Forelimb muscle (tissue), 1 donor: ENCODE data around the gene MLF2. TPM values are rescaled to one million over a fixed set of nuclear protein-coding genes. Genes with fewer than 3 reads are reported as not detected.
"Not testable (repeated sequence)": the region's sequence is repeated elsewhere in the genome, so short reads cannot be mapped to it uniquely, and the experiment has no call there.

Experiments used
- DNase-seq: peaks from one replicate; pipeline ENCODE4 v3.0.0-alpha.2; 2013; ENCODE audit warnings: low read depth
- polyA plus RNA-seq: library from polyadenylated mRNA; unstranded; fragments of 120-200 nt; gene quantifications from one replicate; pipeline ENCODE4 v1.2.1, GENCODE V29; 2013; ENCODE audit not compliant: insufficient read length

The MLF2 gene
- polyA plus RNA-seq, 1 donor = 130 TPM

DNA sequence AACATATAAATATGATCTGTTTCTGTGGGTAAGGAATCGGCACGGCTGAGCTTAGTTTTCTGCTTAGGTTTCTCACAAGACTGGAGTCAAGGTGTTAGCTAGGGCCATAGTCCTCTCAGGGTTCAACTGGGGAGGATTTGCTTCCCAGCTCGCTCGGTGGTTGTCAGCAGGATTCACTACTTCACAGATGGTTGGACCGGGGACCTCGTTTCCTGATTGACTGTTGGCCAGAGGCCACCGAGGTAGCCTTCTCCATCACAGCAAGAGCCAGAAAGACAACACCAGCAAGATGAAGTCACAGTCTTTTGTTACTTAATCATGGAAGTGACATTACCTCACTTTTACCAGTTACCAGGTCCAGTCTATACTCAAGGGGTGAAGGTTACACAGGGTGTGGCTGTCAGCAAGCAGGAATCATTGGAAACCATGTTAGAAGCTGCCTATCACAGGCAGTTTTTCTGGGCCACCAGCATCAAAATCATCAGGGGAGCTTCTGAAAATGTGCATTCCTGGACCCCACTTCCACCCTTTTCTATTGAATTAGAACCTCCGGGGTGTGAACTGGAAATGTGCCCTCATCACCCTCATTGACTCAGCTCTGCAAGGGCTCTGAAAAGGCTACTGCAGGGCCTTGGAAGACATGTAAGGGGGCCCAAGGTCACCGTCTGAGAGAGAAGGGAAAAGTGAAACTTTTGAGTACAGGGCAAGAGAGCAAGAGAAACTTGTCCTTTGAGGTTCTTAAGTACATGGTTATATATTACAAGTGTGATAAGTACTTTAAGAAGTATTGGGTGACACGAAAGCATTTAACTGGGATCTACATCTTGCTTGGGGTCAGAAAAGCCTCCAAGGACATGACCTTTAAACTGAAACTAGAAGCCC lies 18.2 kb downstream of the MLF2 start:
- no peak for DNase-seq

GRCh38 chr12:6730169-6730568 lies 22.8 kb downstream of the MLF2 start:
- no peak for DNase-seq

GRCh38 chr12:6729186-6729585 lies 23.8 kb downstream of the MLF2 start:
- no peak for DNase-seq

- DNase-seq = no peak
Measured at GRCh38 chr12:6725350-6725749, 27.6 kb downstream of the MLF2 start.

GRCh38 chr12:6724409-6724797 lies 28.5 kb downstream of the MLF2 start:
- no peak for DNase-seq

DNA sequence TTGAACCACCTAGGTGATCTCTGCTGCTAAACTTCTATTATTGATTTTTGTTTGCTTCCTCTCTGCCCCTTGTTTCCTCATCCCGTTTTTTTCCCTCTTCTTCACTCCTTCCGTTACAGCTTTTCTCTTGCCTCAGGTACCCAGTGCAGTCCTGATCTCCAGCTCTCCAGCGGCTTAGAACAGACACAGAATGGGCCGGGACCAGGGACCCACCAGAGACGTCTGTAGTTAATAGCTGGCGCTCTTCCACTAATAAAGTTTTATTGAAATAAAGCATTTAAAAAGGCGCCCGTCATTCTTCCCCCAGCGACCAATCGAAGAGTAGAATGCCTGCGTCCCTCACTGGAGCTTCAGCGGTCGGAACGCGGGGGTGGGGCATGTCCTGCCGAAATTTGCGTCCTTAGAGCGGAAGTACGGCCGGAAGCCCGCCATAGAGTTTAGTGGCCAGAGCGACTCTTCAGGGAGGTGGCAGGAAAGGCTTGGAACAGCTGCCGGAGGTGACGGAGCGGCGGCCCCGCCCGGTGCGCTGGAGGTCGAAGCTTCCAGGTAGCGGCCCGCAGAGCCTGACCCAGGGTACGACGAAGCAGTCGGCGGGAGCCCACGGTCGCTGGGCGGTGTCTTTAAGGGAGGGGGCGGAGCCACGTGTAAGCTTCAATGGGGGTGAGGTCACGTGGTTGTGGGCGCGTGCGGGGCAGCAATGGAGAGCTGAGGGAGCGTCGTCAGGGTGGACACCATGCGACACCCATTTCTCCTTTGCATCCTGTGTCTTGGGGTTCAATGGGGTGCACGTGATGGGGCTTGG lies 29.1 kb downstream of the MLF2 start, which contains the start of gene COPS7A:
Gene COPS7A (plus strand): TSS at position 440 of the 802 bp plus-strand sequence. CDS start 611 bp downstream, outside the sequence.
- DNase-seq = peak; percentile 91

GRCh38 chr12:6722863-6723262 lies 30.1 kb downstream of the MLF2 start:
- DNase-seq = no peak

DNA sequence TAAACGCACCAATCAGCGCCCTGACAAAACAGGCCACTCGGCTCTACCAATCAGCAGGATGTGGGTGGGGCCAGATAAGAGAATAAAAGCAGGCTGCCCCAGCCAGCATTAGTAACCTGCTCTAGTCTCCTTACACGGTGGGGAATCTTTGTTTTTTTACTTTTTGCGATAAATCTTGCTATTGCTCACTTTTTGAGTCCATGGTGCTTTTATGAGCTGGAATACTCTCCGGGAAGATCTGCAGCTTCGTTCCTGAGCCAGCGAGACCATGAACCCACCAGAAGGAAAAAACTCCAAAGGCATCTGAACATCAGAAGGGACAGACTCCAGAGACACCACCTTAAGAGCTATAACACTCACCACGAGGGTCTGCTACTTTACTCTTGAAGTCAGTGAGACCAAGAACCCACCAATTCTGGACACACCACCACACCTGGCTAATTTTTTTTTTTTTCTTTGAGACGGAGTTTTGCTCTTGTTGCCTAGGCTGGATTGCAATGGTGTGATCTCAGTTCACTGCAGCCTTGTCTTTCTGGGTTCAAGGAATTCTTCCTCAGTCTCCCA lies 36.0 kb downstream of the MLF2 start:
- no peak for DNase-seq

- DNase-seq = not testable (repeated sequence)
Measured at GRCh38 chr12:6716031-6716873, 36.7 kb downstream of the MLF2 start.

GRCh38 chr12:6708960-6709394 lies 44.0 kb downstream of the MLF2 start:
- no peak for DNase-seq

- DNase-seq = not testable (repeated sequence)
Measured at GRCh38 chr12:6708351-6708750, 44.6 kb downstream of the MLF2 start.

DNA sequence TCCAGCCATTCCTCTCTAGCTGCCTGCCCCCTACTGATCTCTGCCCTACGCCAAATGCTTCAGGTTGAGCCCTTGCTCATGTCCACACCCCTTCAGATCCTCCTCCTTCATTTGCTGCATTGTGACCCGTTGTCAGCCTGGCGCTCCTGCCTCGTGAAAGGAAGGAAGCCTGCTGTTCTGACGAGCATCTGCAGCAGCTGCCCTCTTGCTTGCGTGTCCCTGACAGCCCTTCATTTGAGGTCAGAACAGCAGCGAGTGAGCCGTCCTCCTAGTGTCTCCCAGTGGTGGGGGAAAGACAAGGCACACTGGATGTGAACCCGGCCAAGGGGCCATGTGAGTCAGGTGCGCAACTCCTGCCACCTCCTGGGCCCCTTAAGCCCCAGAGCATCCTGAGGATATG lies 49.3 kb downstream of the MLF2 start:
- no peak for DNase-seq

GRCh38 chr12:6701078-6701768 lies 51.7 kb downstream of the MLF2 start:
- no peak for DNase-seq

GRCh38 chr12:6700646-6701051 lies 52.3 kb downstream of the MLF2 start, which contains the start of gene PIANP:
Gene PIANP (minus strand): TSS chr12:6700815. CDS start chr12:6698061, 2,754 bp downstream.
- no peak for DNase-seq

- no peak for DNase-seq
Measured at GRCh38 chr12:6699989-6700645, 52.8 kb downstream of the MLF2 start.

DNA sequence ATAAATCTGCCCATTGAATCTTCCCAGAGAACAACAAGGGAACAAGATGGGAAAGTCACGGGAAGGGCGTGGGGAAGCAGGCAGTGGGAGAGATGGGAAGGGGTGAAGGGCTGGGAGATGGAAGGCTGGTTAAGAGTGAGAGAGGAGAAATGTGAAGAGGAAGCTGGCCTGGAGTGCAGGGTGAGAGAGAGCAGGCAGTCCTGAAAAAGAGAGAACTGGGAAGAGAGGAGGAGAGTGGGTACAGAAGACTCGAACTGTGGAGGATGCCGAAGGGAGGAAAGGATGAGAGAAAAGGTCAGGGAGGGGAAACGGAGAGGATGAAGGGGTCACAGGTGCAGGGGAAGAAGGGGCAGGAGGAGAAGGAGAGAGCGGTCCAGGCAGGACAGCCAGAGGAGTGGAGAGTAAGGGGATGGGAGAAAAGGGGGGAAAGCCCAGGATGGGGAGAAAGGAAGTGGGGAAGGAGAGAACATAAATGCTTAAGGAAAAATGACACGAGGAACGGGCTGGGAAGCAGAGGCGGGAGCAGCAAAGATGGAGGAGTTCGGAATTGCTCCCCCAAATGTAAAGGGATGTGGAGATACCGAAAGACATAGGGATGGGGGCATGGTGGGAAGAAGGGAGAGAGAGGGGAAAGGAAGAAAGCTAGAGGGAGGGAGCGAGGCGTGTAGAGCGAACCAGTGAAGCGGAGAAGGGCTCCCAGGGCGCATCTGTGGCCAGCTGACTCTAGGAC lies 53.5 kb downstream of the MLF2 start:
- no peak for DNase-seq

DNA sequence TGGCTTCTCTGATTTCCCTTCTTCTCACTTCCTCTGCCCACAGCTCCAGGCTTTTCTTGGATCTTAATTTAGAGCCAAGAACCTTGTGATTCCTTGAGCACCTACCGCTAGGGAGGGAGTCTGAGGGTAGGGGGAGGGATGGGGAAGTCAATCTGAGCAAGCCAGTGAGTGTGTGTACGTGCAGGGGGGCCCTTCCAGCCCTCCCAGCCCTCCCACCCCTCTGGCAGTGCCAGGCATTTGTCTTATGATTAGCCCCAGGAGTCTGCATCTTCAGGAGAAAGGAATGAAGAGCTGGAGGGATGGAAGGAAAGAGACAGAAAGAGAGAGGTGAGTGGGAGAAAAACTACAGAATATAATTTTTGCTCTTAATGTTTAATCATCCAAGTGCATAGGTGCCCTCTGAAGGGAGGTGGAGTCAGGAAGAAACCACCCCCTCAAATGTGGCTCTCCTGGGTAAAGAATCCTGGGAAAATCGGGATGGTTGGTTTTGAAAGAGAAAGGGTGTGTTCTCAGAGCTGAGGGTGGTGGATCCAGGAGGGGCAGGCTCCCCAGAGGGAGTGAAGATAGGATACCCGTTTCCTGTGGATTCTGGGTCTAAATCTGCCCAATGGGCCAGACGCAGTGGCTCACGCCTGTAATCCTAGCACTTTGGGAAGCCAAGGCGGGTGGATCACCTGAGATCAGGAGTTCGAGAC lies 54.4 kb downstream of the MLF2 start:
- DNase-seq = no peak
